HepG2 (cell line): ENCODE data around the gene MC1R. TPM values are rescaled to one million over a fixed set of nuclear protein-coding genes. Genes with fewer than 3 reads are reported as not detected.

ENCODE experiments used
- GFI1 ChIP-seq: sonication (generic); formaldehyde crosslinking; IDR thresholded peaks from 2 replicates; pipeline ENCODE4 v1.5.0; 2020; ENCODE audit warnings: missing genetic modification reagents, mild to moderate bottlenecking, borderline replicate concordance
- HNRNPL ChIP-seq: fragments of 200-400 bp; formaldehyde crosslinking; IDR thresholded peaks from 2 replicates; pipeline ENCODE4 v1.6.1; 2017; ENCODE audit warnings: mild to moderate bottlenecking, low read depth, low read length
- IKZF1 ChIP-seq: fragments of 450-650 bp; IDR thresholded peaks from 2 replicates; pipeline ENCODE4 v1.7.1; 2016
- KDM1A ChIP-seq: IDR thresholded peaks from 2 replicates; pipeline ENCODE4 v1.6.1; 2016; ENCODE audit warnings: missing compliant biosample characterization
- MAZ ChIP-seq, 2 experiments: sonication (generic) in 1 of 2; formaldehyde crosslinking in 1 of 2; IDR thresholded peaks; 2 replicates each; pipeline versions ENCODE4 v1.5.0 to v1.6.1; 2012 to 2020; ENCODE audit warnings: low read depth in 2 of 2, mild to moderate bottlenecking in 2 of 2, borderline replicate concordance in 1 of 2, improper control_type of control experiment in 1 of 2, low read length in 1 of 2, missing genetic modification reagents in 1 of 2, moderate library complexity in 1 of 2
- PCBP1 ChIP-seq: fragments of 200-400 bp; formaldehyde crosslinking; IDR thresholded peaks from 2 replicates; pipeline ENCODE4 v1.6.1; 2017; ENCODE audit warnings: mild to moderate bottlenecking, low read depth, low read length, borderline replicate concordance
- PHF8 ChIP-seq: sonication (generic); formaldehyde crosslinking; IDR thresholded peaks from 2 replicates; pipeline ENCODE4 v1.5.0; 2020; ENCODE audit warnings: missing genetic modification reagents
- POLR2G ChIP-seq: fragments of 200-400 bp; formaldehyde crosslinking; IDR thresholded peaks from 2 replicates; pipeline ENCODE4 v1.6.1; 2018; ENCODE audit warnings: mild to moderate bottlenecking, low read depth, low read length, moderate library complexity
- PRMT3 ChIP-seq: sonication (generic); formaldehyde crosslinking; IDR thresholded peaks from 2 replicates; pipeline ENCODE4 v1.8.1; 2022; ENCODE audit warnings: low read depth, mild to moderate bottlenecking, moderate library complexity, missing genetic modification reagents, borderline replicate concordance
- SALL1 ChIP-seq: sonication (generic); formaldehyde crosslinking; IDR thresholded peaks from 2 replicates; pipeline ENCODE4 v1.8.0; 2022; ENCODE audit warnings: mild to moderate bottlenecking, missing genetic modification reagents
- SNAPC5 ChIP-seq: sonication (generic); formaldehyde crosslinking; IDR thresholded peaks from 2 replicates; pipeline ENCODE4 v1.8.1; 2023; ENCODE audit warnings: mild to moderate bottlenecking, missing genetic modification reagents, borderline replicate concordance
- TARDBP ChIP-seq: sonication (generic); formaldehyde crosslinking; IDR thresholded peaks from 2 replicates; pipeline ENCODE4 v1.8.0; 2022; ENCODE audit warnings: mild to moderate bottlenecking, missing genetic modification reagents
- TERF1 ChIP-seq: sonication (generic); formaldehyde crosslinking; IDR thresholded peaks from 2 replicates; pipeline ENCODE4 v1.8.0; 2022; ENCODE audit warnings: mild to moderate bottlenecking, missing genetic modification reagents, moderate library complexity
- TGIF2 ChIP-seq: IDR thresholded peaks from 2 replicates; pipeline ENCODE4 v1.6.1; 2016; ENCODE audit warnings: control low read depth, missing compliant biosample characterization
- ZBTB38 ChIP-seq: sonication (generic); formaldehyde crosslinking; IDR thresholded peaks from 2 replicates; pipeline ENCODE4 v1.5.1; 2020; ENCODE audit warnings: mild to moderate bottlenecking, missing genetic modification reagents
- ZC3H13 ChIP-seq: sonication (generic); formaldehyde crosslinking; IDR thresholded peaks from 2 replicates; pipeline ENCODE4 v1.8.1; 2023; ENCODE audit warnings: mild to moderate bottlenecking, missing genetic modification reagents, moderate library complexity
- ZNF205 ChIP-seq: IDR thresholded peaks from 2 replicates; pipeline ENCODE4 v1.6.1; 2018; ENCODE audit warnings: missing biosample characterization, missing genetic modification reagents
- ZNF280D ChIP-seq: sonication (generic); formaldehyde crosslinking; IDR thresholded peaks from 2 replicates; pipeline ENCODE4 v1.5.1; 2020; ENCODE audit warnings: mild to moderate bottlenecking, missing genetic modification reagents
- ZNF333 ChIP-seq: sonication (generic); formaldehyde crosslinking; IDR thresholded peaks from 2 replicates; pipeline ENCODE4 v1.4.0; 2020; ENCODE audit warnings: mild to moderate bottlenecking, missing genetic modification reagents, borderline replicate concordance
- ZNF362 ChIP-seq: sonication (generic); formaldehyde crosslinking; IDR thresholded peaks from 2 replicates; pipeline ENCODE4 v1.4.0; 2020; ENCODE audit warnings: missing genetic modification reagents, mild to moderate bottlenecking, borderline replicate concordance
- ZNF605 ChIP-seq: sonication (generic); formaldehyde crosslinking; IDR thresholded peaks from 2 replicates; pipeline ENCODE4 v1.8.0; 2022; ENCODE audit warnings: mild to moderate bottlenecking, missing genetic modification reagents
- ZNF772 ChIP-seq: sonication (generic); formaldehyde crosslinking; IDR thresholded peaks from 2 replicates; pipeline ENCODE4 v1.5.0; 2020; ENCODE audit warnings: mild to moderate bottlenecking, missing genetic modification reagents
- polyA plus RNA-seq, 8 experiments: library from polyadenylated mRNA; depleted of rRNA in 3 of 8; stranded (reverse) in 7 of 8; unstranded in 1 of 8; fragments of >200 nt; fragmentation: Illumina TruSeq in 4 of 8; extraction: Trizol in 4 of 8; gene quantifications; 2 replicates each; pipeline versions ENCODE4 v1.2.1 to v1.2.3, GENCODE V29; 2011 to 2016; ENCODE audit warnings: low read depth in 4 of 8, missing spikeins in 1 of 8, mixed read lengths in 1 of 8; ENCODE audit not compliant: insufficient read depth in 1 of 8
- total RNA-seq, 5 experiments: library from RNA; depleted of rRNA; stranded (reverse); fragments of >200 nt; fragmentation: Illumina TruSeq; extraction: Trizol; gene quantifications; 2 replicates each; pipeline ENCODE4 v1.2.3, GENCODE V29; 2016; ENCODE audit warnings: low read depth in 1 of 5

MC1R gene
- total and polyA plus RNA-seq, 2 of the 13 experiments (the other 11 are each of a cell fraction or from before 2014, with no cell fraction given), result 9.1 to 14.8 TPM

- TF ChIP-seq MAZ (IDR thresholded peaks at IDR 0.05; ENCODE audit: borderline replicate concordance, low read depth, low read length), result peak; percentile 75
- TF ChIP-seq MAZ (CRISPR knock-in tag; IDR thresholded peaks at IDR 0.05; ENCODE audit: low read depth), result peak; percentile 61; the same call in 1 of the 2 replicates
- 0 out of 2 replicates have a peak, but pooled peaks have one; percentile 77 for TF ChIP-seq ZNF280D
- 0 out of 2 replicates have a peak, but pooled peaks have one; percentile 20 for TF ChIP-seq HNRNPL
- TF ChIP-seq ZC3H13 (CRISPR knock-in tag), result peak; percentile 30; the same call in 1 of the 2 replicates
- 0 out of 2 replicates have a peak, but pooled peaks have one; percentile 0 for TF ChIP-seq ZNF362 (CRISPR knock-in tag)
- TF ChIP-seq PRMT3, result no peak
- TF ChIP-seq POLR2G, result peak; percentile 89
- peak; percentile 65; the same call in 1 of the 2 replicates for TF ChIP-seq ZBTB38 (CRISPR knock-in tag)
- TF ChIP-seq PCBP1, result peak; percentile 15; the same call in 1 of the 2 replicates
- peak; percentile 29 for TF ChIP-seq GFI1
- no peak for TF ChIP-seq TERF1 (CRISPR knock-in tag)
- TF ChIP-seq ZNF205 (CRISPR knock-in tag), result peak; percentile 64; the same call in 1 of the 2 replicates
- TF ChIP-seq TARDBP (CRISPR knock-in tag), result peak; percentile 44; the same call in 1 of the 2 replicates
- no peak for TF ChIP-seq IKZF1
- TF ChIP-seq SNAPC5 (CRISPR knock-in tag), result 0 out of 2 replicates have a peak, but pooled peaks have one; percentile 20
- TF ChIP-seq SALL1 (CRISPR knock-in tag), result peak; percentile 47; the same call in 1 of the 2 replicates
- TF ChIP-seq ZNF605, result peak; percentile 47; the same call in 1 of the 2 replicates
- TF ChIP-seq TGIF2 (CRISPR knock-in tag), result peak; percentile 93
- TF ChIP-seq PHF8 (CRISPR knock-in tag), result no peak; the same call in none of the 2 replicates
- TF ChIP-seq ZNF333 (CRISPR knock-in tag), result 0 out of 2 replicates have a peak, but pooled peaks have one; percentile 20
- TF ChIP-seq ZNF772 (CRISPR knock-in tag), result no peak
- TF ChIP-seq KDM1A (CRISPR knock-in tag), result peak; percentile 61; the same call in 1 of the 2 replicates
Observed at GRCh38 chr16:89921702-89922476, 3.2 kb downstream of the MC1R start (continued).
